ENCODE results near the gene CDC20B. TPM values are rescaled to one million over a fixed set of nuclear protein-coding genes. Genes with fewer than 3 reads are reported as not detected.

CDC20B gene, protein sequence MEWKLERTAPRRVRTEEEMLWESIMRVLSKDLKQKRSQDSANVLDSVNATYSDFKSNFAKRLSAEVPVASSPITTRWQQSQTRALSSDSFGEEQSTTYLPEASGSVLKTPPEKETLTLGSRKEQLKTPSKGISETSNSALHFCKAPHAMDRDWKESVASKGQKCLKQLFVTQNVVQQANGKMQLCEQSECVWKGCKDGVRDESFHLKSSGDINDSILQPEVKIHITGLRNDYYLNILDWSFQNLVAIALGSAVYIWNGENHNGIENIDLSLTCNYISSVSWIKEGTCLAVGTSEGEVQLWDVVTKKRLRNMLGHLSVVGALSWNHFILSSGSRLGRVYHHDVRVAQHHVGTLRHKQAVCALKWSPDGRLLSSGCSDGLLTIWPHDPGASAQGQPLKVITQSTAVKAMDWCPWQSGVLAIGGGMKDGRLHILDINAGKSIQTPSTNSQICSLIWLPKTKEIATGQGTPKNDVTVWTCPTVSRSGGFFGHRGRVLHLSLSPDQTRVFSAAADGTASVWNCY
- not detected in 2 replicates for total RNA-seq

DNA sequence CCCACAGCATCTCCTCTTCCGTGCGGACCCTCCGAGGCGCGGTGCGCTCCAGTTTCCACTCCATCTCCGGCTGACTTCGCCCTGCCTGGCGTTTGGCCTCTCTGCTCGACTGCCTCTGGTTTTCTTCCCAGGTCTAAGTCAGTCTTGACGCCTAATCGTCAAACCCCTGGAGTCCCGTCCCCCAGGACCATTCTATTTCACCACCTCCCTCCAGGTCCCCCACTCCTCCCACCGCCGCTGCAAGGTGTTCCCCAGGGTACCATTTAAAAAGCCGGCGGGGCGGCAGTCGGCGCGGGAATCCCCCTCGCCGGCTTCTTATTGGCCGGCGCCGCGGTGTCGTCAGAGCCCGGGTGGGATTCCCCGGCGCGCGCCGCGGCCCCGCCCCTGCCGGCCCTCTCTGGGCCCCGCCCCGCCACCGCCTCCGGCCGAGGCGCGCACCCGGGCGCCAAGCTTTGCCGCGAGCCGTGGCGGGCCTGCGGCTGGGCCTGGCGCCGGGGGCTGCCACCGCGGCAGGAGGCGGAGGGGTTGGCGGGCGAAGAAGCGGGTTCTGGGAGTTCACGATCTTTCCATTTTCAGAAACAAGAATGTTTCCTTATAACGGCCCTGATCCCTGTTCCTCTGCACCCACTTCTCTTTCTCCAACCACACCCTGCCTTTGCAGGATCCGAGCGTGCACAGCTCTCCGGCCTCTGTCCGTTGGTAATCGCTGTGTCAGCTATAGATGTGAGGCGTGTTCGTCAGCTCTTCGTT is at the start of gene CDC20B:
Gene CDC20B, minus strand, starts transcription at position 241 of the 750 bp plus-strand sequence. Its CDS starts 177 bp downstream, at position 64.

DNA sequence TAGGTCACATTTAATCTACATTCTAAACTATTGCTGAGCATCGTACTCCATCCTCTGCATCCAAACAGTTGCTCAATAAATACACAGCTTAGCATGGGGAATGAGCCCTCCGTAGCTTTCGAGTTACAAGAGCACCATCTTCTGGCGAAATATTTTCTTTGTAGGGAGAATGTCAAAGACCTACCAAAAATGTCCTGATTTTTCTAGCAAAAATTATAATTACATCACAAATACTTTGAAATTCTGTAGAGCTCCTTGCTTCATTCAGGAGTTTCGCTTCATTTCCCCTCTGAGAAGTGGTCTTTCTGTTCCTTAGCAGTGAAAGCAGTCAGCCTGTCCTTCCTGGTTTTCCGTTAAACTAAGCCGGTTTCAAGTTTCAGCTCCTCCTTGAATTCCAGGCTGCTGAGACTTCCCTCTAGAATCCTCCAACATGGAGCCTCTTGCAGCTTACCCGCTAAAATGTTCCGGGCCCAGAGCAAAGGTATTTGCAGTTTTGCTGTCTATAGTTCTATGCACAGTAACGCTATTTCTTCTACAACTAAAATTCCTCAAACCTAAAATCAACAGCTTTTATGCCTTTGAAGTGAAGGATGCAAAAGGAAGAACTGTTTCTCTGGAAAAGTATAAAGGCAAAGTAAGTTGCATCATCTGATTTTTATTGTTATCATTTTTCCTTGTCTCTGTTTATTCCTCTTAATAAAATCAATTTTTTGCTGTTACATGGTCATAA is 13.0 kb downstream of the CDC20B start, which contains the start of gene GPX8:
Gene GPX8, plus strand, starts transcription at position 409 of the 730 bp plus-strand sequence. Its CDS starts 22 bp downstream, at position 431.

DNA sequence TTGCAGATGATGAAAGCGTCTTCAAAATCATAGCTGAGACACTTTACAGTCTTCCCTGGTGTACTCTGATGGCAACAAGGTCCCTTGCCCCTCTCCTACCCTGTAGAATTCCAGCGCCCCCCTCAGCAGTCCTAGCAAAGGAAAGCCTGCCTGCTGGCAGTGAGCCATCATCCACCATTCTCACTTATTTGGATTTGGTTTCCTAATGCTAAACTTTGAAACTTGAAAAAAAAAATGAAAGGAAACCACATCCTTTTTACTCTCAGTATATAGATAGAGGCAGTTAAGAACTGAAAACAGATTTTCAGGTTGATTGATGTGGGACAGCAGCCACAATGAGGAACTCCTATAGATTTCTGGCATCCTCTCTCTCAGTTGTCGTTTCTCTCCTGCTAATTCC is 70.6 kb downstream of the CDC20B start, which contains the start of gene GZMA:
Gene GZMA, plus strand, starts transcription at position 299 of the 400 bp plus-strand sequence. Its CDS starts 37 bp downstream, at position 336.

Other genes with a start within 250 kb of the CDC20B start
- gene ESM1, start 187.6 kb downstream of the CDC20B start, total RNA-seq = 214 and 325 TPM in 2 replicates
- not detected in 2 replicates for gene GZMK, start 148.9 kb downstream of the CDC20B start, total RNA-seq
- gene GZMA, start 70.5 kb downstream of the CDC20B start, total RNA-seq = 0.54 TPM in 1 of 2 replicates, not detected in the other
- gene GPX8, start 13.0 kb downstream of the CDC20B start, total RNA-seq = 36.8 and 42.2 TPM in 2 replicates
- gene MCIDAS, start 54.1 kb upstream of the CDC20B start, total RNA-seq = under 0.01 TPM in 2 replicates
- gene CCNO, start 60.4 kb upstream of the CDC20B start, total RNA-seq = 0.09 and 0.45 TPM in 2 replicates
- gene DHX29, start 134.5 kb upstream of the CDC20B start, total RNA-seq = 26.3 and 30.7 TPM in 2 replicates
- 114 TPM in 2 replicates for gene MTREX, start 134.8 kb upstream of the CDC20B start, total RNA-seq

All from endothelial cell of coronary artery (primary cell).